HUES64 (cell line): ENCODE data around the gene SYTL3.

ENCODE experiments used
- H3K27ac ChIP-seq: 2 replicates; pipeline ENCODE4 v1.7.0; 2013; ENCODE audit warnings: low read depth, low read length, inconsistent platforms
- H3K27me3 ChIP-seq: 2 replicates; pipeline ENCODE4 v1.6.1; 2013; ENCODE audit warnings: mild to moderate bottlenecking, low read length; ENCODE audit not compliant: insufficient read depth
- H3K36me3 ChIP-seq: 2 replicates; pipeline ENCODE4 v1.6.1; 2013; ENCODE audit warnings: mild to moderate bottlenecking, low read length; ENCODE audit not compliant: insufficient read depth
- H3K4me1 ChIP-seq: 2 replicates; pipeline ENCODE4 v1.6.1; 2013; ENCODE audit warnings: mild to moderate bottlenecking, low read length, moderate library complexity; ENCODE audit not compliant: insufficient read depth
- H3K4me3 ChIP-seq: 2 replicates; pipeline ENCODE4 v1.5.1; 2013; ENCODE audit warnings: mild to moderate bottlenecking, low read length, moderate library complexity
- H3K9ac ChIP-seq: 2 replicates; pipeline ENCODE4 v1.6.1; 2013; ENCODE audit warnings: mild to moderate bottlenecking, low read depth, low read length
- H3K9me3 ChIP-seq: 2 replicates; pipeline ENCODE4 v1.6.1; 2013; ENCODE audit warnings: low read depth, low read length; ENCODE audit not compliant: insufficient read depth
- WGBS: fragments of 150-250, 120-280 bp; methylation state at CpG from one replicate; pipeline ENCODE4 v1.1.7; 2013; ENCODE audit warnings: missing lambda C conversion rate; 5-methylcytosine and 5-hydroxymethylcytosine counted together

SYTL3 gene

DNA sequence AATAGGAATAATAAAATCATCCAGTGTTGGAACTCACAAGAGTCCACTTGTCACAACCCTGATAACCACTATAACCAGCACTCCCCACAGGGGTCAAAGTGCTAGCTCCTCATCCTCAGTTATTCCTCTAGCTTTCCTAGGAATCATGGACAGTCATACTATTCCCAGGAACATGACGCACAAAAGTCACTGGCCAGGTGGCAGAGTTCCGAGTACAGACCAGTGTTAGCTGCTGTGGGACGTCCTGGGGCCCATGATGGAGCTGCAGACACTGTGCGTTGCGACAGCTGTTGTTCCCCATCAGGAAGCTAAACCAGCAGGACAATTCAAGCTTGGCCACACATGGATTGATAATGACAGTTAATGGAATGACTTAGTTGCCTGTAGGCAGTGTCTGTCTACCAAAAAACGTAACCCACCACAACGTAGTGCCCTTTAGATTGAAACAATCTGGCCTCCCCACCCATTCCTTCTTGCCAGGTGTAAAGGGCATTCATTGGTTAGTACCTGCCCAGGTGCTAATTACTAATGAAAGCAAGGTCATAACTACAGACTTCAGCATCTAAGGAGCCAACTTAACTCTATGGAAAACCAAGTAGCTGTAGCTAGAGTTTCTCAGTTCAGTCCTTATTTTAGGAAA, 151.9 kb downstream of the SYTL3 start:
- 88% methylated on average over 7 of the region's 7 CpGs for WGBS
- Histone ChIP-seq H3K4me3 (no peak overlapping the region), H3K36me3 (peaks cover 23% of the 10 kb centered on the region), H3K4me1 (peaks cover 74% of the 10 kb centered on the region), H3K27me3 (no peaks in the 10 kb centered on the region), H3K9ac (no peak overlapping the region), H3K27ac (no peak overlapping the region), H3K9me3 (no peaks in the 10 kb centered on the region)

DNA sequence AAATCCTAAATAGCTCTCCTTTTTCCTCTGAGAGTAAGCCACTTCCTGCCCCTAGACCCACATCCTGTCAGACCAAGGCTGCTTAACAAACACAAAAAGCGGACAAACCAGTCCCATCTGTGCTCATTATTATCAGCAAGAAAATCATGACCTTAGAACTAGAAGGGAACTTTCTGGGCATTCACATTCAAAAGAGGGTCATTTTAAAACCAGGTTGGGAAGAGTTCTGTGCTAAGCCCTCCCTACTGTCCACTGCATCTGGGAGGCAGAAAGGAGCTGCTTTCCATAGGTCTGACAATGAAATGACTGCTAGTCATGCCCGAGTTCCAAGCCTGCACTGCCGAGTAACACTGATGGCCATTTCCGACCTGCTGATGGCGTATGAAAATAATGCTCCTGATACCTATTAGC, 153.9 kb downstream of the SYTL3 start:
- Histone ChIP-seq H3K9ac (no peak overlapping the region), H3K4me3 (no peak overlapping the region), H3K36me3 (peaks cover 21% of the 10 kb centered on the region), H3K27ac (peak overlapping the region; percentile 46), H3K9me3 (no peaks in the 10 kb centered on the region), H3K4me1 (peaks cover 71% of the 10 kb centered on the region), H3K27me3 (no peaks in the 10 kb centered on the region)
- WGBS = 86% methylated on average over 5 of the region's 5 CpGs

DNA sequence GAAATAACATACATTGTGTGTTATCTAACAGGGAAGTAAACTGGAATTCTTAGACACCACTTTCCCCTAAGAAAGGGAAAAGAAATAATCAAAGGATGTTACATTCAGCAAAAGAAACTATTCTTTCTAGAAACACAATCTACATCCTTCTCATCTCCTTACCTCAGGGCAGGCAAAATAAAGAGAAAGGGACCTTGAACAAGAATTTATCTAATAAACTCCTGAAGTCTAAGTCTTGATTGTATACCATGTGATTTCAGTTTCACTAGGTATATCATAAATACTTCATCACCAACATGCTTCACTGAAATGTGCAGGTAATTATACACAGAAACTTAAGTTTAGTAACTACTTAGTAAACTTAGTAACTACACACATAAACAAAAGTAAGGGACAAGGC, 154.4 kb downstream of the SYTL3 start:
- H3K9me3 ChIP-seq = no peaks in the 10 kb centered on the region
- H3K4me1 ChIP-seq = peaks cover 71% of the 10 kb centered on the region
- no peak overlapping the region for H3K9ac ChIP-seq
- H3K27me3 ChIP-seq = no peaks in the 10 kb centered on the region
- peaks cover 24% of the 10 kb centered on the region for H3K36me3 ChIP-seq
- H3K27ac ChIP-seq = peak overlapping the region; percentile 46; the same call in 1 of the 2 replicates
- H3K4me3 ChIP-seq = no peak overlapping the region

DNA sequence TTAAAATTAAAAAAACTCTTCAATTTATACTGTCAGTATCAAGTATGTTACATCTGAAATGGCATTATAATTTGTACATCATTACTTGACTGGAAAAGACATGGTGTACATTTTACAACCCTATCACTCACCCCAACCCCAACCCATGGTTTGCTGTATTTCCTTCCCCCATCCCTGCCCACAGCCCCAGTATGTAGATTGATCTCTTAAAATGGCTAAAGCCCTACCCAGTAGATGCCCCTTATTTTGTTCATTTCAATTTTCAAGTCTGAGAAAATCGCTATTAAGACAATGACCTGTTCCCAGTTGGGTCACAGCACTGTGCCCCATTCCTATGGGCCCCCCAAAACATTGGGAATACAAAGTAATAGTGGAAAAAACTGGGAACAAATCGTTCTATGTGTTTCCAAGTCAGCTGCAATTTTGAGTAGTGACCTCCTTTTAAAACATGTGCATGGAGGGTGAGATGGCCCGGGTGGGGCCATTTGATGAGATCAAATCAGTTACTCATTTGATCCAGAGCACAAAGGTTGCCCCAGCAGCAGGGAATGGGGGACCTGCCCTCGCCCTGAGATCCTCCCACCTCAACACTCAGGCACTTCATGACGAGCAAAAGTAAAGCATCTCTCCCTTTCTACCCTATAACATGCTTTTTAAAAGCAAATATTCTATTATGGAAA, 156.0 kb downstream of the SYTL3 start:
- Histone ChIP-seq H3K36me3 (peaks cover 37% of the 10 kb centered on the region), H3K27me3 (no peaks in the 10 kb centered on the region), H3K27ac (no peak overlapping the region), H3K4me1 (peaks cover 78% of the 10 kb centered on the region), H3K4me3 (no peak overlapping the region), H3K9me3 (no peaks in the 10 kb centered on the region), H3K9ac (no peak overlapping the region)
- WGBS = 82% methylated on average over 5 of the region's 5 CpGs

DNA sequence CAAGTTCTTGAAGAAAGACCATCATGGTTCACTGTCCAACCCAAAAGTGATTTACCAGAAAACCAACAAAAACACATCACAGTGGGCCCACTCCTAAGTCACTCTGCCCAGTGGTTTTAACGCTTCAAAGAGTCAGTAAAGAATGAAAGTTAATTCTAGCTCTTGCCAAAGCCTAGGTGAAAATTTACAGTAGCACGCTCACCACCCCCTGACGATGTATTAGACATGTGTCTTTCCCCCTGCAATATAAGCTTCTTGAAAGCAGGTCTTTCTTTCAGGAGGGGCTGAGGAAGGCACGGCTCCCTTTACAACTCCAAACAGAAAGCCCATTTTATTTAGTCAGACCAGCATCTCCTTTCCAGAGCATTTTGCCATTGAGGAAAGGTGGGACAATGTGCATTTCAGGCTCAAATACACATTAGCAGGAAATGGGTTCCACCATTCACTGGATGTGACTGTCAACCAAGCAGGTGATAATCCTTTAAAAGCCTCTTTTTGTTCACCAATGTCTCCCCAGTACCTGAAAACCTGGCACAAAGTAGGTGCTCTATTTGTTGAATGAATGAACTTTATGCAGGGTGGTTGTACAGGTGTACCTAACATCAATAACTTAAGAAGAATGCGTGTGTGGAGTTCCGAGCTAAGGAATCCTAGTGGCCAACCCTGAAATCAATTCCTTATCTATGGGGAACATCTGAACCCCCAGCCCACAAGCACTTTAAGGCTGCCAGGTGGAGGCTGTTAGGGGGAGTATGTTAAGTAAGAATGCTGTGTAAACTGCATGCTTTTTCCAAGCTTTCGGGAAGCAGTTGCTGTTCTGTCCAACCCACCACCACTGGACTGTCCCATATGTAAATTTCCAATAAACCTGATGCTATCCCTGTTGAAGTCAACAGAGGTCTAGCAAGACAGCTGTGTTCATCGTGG, 157.9 kb downstream of the SYTL3 start:
- H3K4me3 ChIP-seq = no peak overlapping the region
- no peaks in the 10 kb centered on the region for H3K27me3 ChIP-seq
- no peaks in the 10 kb centered on the region for H3K9me3 ChIP-seq
- peaks cover 55% of the 10 kb centered on the region for H3K36me3 ChIP-seq
- H3K9ac ChIP-seq = no peak overlapping the region
- no peak overlapping the region for H3K27ac ChIP-seq
- 74% methylated on average over 6 of the region's 8 CpGs for WGBS
- peaks cover 88% of the 10 kb centered on the region for H3K4me1 ChIP-seq

DNA sequence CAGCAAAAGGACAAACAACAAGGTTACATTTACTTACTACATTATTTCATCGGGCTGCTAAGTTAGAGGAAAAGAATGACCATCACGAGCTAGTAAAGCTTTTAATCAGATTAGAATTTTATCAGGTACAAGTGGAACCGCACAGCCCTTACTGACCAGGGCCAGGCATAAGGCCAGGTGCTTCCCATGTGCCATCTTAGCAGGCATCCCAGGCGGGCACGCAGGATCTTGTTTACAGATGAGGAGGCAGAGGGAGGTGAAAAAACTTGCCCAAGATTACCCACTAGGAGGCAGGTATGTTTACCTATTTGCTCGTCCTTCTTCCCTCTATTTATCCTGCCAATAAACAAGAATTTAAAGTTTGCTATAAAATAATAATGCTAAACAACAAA, 158.6 kb downstream of the SYTL3 start:
- H3K4me3 ChIP-seq = no peak overlapping the region
- H3K27me3 ChIP-seq = no peaks in the 10 kb centered on the region
- peaks cover 88% of the 10 kb centered on the region for H3K4me1 ChIP-seq
- H3K9ac ChIP-seq = no peak overlapping the region
- no peak overlapping the region for H3K27ac ChIP-seq
- H3K36me3 ChIP-seq = peaks cover 57% of the 10 kb centered on the region
- 87% methylated on average over 6 of the region's 6 CpGs for WGBS
- no peaks in the 10 kb centered on the region for H3K9me3 ChIP-seq

DNA sequence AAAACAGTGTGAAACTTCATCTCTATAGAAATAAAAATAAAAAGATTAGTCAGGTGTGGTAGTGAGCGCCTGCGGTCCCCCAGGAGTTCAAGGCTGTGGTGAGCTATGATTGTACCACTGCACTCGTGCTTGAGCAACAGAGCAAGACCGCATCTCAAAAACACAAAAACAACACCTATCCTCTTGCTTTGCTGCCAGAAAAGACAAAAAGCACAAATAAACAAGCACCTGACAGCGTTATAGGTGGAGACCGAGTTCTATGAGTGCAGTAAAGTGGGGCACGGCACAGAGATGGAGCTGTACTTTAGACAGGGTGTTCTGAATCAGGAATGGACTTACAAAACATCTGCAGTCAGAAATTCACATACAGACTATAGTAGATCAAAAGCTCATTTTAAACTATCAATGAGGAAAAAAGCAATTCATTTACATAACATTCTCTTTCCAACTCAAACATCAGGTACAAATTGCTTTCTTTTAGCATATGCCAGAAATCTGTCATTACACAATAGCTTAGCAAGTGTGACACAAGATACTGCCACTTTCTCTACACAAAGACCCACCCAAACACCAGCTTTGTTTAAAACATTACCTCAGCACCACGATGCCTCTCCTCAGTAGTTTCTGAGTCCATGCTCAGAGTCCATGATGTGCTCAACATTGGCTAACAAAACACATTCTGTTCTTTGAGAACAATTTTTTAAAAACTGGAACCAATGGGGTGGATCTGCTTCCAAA, 159.3 kb downstream of the SYTL3 start:
- no peak overlapping the region for H3K4me3 ChIP-seq
- H3K4me1 ChIP-seq = peaks cover 89% of the 10 kb centered on the region
- no peaks in the 10 kb centered on the region for H3K27me3 ChIP-seq
- H3K9me3 ChIP-seq = no peaks in the 10 kb centered on the region
- H3K27ac ChIP-seq = no peak overlapping the region
- WGBS = 90% methylated on average over 8 of the region's 8 CpGs
- H3K9ac ChIP-seq = no peak overlapping the region
- H3K36me3 ChIP-seq = peaks cover 62% of the 10 kb centered on the region

DNA sequence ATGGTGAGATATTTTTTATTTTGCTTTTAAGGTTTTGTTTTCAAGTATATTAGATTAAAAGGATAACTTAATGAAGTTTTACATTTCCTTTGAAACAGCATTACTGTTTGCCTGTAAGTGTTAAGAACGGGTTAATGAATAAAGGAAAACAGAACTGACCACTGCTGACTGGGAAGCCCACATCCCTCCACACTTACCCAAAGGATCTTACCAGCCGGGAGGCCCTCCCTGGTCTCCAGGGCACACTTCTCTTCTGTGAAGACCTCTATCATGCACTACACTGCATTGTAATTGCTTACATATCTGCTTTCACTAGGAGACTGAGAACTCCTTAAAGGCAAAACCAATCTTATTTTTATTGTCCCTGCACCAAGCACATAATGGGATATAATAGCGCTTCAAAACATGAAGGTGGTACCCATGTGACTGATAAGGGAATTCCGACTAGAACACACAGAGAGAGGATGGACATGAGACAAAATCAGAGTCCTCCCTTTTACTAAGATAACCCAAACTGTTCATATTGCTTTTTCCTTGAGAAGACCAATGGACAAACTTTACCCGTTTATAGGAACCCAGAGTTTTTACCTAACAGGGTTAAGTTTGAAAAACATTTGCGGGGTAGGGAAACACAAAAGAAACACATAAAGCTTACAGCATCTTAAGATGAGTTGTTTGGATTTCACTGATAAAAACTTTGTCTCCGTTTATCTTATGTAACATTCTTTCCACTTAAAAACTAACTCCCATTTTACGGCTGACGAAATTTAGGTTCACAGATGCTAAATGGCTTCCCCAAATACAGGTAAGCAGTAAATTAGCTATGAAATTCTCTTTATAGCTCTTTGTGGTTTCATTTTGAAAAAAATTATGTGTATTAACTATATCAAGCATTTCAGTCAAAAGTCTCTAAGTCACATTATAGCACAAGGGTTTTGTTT, 160.6 kb downstream of the SYTL3 start:
- no peak overlapping the region for H3K27ac ChIP-seq
- H3K36me3 ChIP-seq = peaks cover 72% of the 10 kb centered on the region
- H3K27me3 ChIP-seq = no peaks in the 10 kb centered on the region
- no peaks in the 10 kb centered on the region for H3K9me3 ChIP-seq
- H3K4me1 ChIP-seq = peaks cover 90% of the 10 kb centered on the region
- 90% methylated on average over 6 of the region's 9 CpGs for WGBS
- no peak overlapping the region for H3K9ac ChIP-seq
- no peak overlapping the region for H3K4me3 ChIP-seq

DNA sequence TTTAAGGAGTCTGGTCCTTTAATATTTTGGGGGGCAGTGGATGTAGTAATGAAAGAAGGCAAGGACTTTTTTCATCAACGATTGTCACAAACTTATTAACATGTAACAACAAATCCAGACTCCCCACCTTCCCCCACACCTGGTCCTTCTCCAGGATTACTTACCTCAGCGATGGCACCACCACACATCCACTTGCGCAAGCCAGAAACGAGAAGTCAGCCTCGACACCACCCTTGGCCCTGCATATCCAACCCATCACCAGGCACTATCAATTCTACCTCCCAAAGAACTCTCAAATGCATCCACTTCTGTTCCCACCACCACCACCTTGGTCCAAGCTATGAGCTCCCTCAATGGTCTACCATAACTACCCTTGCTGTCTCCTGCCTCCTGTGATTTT, 162.8 kb downstream of the SYTL3 start:
- H3K9me3 ChIP-seq = no peaks in the 10 kb centered on the region
- no peaks in the 10 kb centered on the region for H3K27me3 ChIP-seq
- H3K4me1 ChIP-seq = peaks cover 90% of the 10 kb centered on the region
- no peak overlapping the region for H3K27ac ChIP-seq
- H3K9ac ChIP-seq = no peak overlapping the region
- WGBS = 90% methylated on average over 5 of the region's 5 CpGs
- no peak overlapping the region for H3K4me3 ChIP-seq
- H3K36me3 ChIP-seq = peaks cover 93% of the 10 kb centered on the region

DNA sequence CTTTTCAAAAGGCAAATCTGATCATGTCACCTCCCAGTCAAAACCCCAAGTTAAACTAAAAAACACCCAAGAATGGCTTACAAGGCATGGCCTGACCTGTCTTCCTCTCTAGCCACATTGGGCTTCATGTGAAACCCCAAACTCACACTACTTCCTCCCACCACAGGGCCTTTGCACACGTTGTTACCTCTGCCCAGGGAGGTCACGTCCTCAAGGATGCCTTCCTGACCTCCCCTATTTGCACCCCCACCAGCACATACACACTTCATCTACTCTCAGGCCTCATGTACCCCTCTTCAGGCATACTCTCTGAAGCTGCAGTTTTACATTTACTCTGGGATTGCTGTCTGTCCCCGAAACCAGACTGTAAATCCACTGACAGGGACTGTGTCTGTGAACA, 163.2 kb downstream of the SYTL3 start:
- Histone ChIP-seq H3K9me3 (no peaks in the 10 kb centered on the region), H3K4me1 (peaks cover 86% of the 10 kb centered on the region), H3K4me3 (no peak overlapping the region), H3K27me3 (no peaks in the 10 kb centered on the region), H3K9ac (no peak overlapping the region), H3K36me3 (peaks cover 94% of the 10 kb centered on the region), H3K27ac (no peak overlapping the region)
- 82% methylated on average over 3 of the region's 3 CpGs for WGBS
